CD4-positive, alpha-beta T cell treated with Interferon alpha-2 for 1 hour (primary cell): Measurements from ENCODE around the gene PPP1R11.
A peak's percentile ranks its signal among the peaks of the same experiment; 100 is the strongest.

Source experiments
- DNase-seq, 2 donors: peaks; one replicate each; pipeline ENCODE4 v3.0.0-alpha.2; 2020 to 2022

Gene PPP1R11

DNA sequence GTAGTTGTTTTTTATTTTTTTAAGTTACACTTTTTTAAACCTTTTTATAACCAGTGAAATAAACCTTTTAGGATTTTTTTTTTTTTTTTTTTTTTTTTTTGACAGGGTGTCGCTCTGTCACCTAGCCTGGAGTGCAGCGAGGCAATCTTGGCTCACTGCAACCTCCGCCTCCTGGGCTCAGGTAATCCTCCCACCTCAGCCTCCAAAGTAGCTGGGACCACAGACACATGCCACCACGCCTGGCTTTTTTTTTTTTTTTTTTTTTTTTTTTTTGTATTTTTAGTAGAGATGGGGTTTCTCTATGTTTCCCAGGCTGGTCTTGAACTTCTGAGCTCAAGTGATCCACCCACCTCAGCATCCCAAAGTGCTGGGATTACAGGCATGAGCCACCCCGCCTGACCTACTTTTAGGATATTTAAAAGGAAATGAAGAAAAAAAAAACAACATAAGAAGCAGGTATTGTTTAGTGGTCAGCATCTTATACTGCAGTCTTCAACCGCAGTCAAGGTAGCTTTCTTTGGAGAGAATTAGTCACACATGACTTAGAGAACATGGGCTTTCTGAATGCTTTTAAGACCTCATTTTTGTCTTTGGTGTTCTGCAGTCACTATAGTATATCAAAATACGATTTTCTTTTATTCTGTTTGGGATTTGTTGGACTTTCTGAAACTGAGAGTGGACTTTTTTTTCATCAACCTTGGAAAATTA, 4.4 kb upstream of the PPP1R11 start:
- DNase-seq: peak in 1 of 2 donors; percentile 47

DNA sequence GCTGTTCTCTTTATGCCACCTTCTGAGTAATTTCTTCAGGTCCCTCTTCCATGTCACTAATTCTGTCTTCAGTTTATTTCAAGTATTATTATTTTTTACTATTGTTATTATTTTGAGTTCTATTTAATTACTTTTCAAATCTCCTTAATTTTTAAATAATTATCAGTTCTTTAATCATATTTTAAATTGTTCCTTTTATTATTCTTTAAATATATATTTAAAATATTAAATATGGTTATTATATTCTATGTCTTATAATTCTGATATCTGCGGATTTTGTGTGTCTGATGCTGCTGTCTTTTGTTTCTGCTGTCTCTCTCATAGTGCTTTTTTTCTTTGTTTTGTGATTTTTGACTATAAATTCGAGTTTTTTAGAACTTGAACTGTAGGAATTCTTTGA, 3.7 kb upstream of the PPP1R11 start:
- DNase-seq: no peak

GRCh38 chr6:30066082-30066481, 916 bp upstream of the PPP1R11 start:
- DNase-seq: peak in 1 of 2 donors; percentile 23

GRCh38 chr6:30067460-30068139, 602 bp downstream of the PPP1R11 start:
- no peak for DNase-seq

GRCh38 chr6:30071081-30071818, 4.3 kb downstream of the PPP1R11 start:
- DNase-seq: peak in 1 of 2 donors; percentile 28

DNA sequence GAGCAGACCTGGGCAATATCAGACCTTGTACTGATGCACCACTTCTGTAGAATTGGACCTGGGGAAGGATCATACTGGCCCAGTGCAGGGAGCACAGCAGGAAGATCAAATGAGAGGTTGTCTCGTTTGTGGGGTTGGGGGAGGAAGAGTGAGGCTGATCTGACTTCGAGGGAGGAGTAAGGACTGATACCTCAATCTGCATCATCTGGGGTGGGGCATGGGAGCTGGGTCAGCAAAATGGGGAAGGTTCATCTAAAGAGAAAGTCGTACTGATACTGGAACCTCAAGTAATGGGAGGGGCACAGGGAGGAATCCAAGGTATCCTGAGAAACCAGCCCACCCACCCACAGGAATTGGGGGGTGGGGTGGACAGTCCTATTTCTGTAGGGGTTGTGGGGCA, 4.9 kb downstream of the PPP1R11 start:
- no peak for DNase-seq

GRCh38 chr6:30073489-30074235, 6.7 kb downstream of the PPP1R11 start:
- DNase-seq: no peak

DNA sequence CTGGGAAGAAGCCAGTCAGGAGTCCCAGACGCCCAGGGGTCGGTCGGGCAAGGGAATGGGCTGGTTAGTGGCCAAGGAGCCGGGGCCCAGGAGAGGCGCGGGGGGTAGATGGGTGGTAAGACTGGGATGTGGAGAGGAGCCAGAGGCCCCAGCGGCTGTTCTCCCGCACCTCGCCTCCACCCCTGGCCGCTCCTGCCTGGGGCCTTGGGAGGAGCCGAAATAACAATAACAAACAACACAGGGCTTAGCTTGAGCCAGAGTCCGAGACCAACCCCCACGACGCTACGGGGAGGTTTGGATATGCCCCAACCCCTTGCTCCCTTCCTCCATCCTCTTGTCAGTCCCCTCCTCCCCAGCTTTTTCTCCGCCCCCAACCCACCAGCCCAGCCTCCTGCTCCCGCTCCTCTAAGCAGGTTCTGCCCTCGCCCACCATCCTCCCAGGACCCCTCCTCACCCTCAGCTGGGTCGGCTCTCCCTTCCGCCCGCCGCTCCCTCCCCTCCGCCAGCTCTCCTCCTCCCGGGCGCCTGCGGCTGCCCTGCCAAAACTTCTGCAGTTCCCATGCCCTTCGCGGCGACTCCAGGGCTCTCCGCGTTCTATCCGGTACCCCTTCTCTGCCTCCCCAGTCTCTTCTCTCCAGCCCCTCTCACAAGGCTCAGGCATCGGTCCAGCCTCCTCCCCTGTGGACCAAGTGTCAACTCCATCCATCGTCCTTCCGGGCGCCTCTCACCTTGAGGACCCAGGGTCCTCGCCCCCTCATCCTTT, 7.5 kb downstream of the PPP1R11 start:
- no peak for DNase-seq

- DNase-seq: peak in 1 of 2 donors; percentile 36
These were observed 8.2 kb downstream of the PPP1R11 start, which contains the start of gene RNF39 for GRCh38 chr6:30075094-30075789. Gene RNF39, minus strand, starts transcription at chr6:30075769. Its CDS starts 184 bp downstream, at chr6:30075585.

GRCh38 chr6:30075790-30076732, 9.1 kb downstream of the PPP1R11 start:
- DNase-seq: no peak

- DNase-seq: no peak
These were observed 10.2 kb downstream of the PPP1R11 start for GRCh38 chr6:30077218-30077617.

DNA sequence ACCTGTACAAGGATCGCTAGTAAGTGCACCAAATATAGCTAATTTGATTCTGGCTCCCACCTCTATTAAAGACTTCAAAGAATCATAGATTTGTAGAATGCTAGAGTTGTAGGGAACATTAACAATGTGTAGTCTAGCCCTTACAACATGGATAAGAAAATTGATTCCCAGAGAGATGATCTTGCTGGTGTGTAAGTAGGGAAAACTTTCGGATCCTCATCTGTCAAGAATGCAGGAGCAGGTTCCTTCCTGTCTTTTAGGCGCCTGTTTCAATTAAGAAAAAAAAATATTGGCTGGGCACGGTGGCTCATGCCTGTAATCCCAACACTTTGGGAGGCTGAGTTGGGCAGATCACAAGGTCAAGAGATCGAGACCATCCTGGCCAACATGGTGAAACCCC, 20.9 kb downstream of the PPP1R11 start:
- no peak for DNase-seq

GRCh38 chr6:30091577-30092381, 24.8 kb downstream of the PPP1R11 start:
- DNase-seq: no peak

GRCh38 chr6:30092852-30093543, 26.0 kb downstream of the PPP1R11 start:
- no peak for DNase-seq

DNA sequence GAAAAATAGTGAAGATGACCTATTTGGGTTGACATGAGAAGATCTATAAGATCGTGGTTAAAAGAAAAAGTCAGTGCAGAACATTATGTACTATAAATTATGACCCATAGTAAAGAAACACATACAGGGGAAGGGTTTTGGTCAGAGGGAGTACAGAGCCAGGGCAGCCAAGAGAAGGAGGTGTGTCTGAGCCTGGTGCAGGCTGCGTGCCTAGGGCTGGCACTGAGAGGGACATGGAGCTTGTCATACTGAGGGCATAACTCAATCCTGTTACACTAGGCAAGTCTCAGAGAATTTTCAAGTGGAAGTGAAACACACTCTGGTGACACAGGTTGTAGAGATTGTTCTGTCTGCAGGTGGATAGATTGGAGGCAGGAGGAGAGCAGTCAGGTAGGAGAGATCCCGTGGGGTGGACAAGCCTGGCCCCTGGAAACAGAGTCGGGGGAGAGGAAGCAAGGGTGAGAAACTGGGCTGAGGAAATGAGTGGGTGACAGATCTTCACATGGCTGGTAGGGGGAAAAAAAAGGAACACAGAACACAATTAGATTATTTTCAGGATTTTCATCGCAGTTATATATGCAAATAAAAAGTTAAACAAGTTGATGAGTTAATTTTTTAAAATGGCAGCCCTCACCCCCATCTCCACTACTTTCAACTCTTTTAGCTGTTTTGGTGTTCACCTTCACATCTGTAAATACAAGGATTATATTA, 27.1 kb downstream of the PPP1R11 start:
- DNase-seq: no peak

DNA sequence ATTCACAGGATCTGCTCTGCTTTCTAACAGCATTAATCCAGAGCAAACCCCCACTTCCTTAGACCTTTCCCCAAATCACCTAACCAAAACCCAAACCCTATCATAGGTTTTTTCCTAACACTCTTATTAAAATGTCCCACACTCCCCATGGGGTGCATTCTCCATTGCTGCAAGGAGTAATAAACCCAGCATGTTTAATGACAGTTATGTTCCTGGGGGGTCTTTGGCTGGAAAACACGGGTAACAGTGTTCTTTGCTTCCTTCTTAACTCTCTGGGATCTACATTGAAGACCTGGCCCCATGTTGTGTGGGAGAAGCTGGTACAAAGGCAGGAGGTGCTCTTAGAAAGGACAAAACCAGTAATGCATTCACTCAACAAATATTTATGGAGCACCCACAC, 29.8 kb downstream of the PPP1R11 start:
- no peak for DNase-seq

GRCh38 chr6:30097902-30098768, 31.1 kb downstream of the PPP1R11 start:
- peak in 1 of 2 donors; percentile 17 for DNase-seq
